ENCODE data around the gene SDF4.

DNA sequence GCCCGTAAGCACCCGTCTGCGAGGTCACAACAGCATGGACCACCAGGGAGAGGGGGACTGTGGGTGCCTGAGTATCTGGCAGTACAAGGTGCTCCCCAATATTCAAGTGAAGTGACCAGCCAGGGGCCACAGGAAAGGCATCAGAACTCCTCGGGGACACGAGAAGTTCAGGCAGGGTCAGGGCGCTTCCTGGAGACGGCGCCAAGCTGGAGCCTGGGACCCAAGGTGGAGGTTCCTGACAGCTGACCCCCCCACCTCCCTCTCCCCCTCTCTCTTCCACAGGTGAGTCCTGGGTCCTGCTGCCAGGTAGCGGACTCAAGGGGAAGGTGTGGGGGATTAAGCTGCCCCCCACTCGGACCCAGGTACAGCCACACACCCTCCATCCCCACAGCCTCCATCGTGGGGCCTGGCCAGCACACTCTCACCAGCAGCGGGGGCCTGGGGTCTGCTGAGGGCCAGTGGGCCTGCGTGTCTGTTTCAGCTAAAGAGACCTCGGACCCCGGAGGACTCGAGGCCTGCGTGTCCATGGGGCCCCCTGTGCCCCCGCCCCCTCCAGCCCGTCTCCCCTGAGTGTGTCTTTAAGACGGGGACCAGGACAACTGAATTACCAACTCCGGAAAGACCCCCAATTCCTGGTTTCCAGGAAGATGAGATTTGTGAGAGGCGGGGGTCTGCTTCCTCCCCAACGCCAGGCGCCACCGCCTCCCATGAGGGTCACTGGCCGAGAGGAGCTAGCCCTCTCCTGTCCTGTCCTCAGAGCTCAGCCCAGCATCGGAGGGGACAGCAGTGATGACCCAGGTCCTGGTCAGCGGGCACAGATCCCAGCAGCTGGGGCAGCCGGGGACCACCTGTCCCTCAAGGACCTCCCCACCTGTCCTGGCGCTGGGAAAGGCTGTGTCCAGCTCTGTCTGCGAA lies 31.6 kb downstream of the SDF4 start:
- no peak for TF ChIP-seq POLR2A (IDR thresholded peaks at IDR 0.05)
- TF ChIP-seq, protein P1, sequence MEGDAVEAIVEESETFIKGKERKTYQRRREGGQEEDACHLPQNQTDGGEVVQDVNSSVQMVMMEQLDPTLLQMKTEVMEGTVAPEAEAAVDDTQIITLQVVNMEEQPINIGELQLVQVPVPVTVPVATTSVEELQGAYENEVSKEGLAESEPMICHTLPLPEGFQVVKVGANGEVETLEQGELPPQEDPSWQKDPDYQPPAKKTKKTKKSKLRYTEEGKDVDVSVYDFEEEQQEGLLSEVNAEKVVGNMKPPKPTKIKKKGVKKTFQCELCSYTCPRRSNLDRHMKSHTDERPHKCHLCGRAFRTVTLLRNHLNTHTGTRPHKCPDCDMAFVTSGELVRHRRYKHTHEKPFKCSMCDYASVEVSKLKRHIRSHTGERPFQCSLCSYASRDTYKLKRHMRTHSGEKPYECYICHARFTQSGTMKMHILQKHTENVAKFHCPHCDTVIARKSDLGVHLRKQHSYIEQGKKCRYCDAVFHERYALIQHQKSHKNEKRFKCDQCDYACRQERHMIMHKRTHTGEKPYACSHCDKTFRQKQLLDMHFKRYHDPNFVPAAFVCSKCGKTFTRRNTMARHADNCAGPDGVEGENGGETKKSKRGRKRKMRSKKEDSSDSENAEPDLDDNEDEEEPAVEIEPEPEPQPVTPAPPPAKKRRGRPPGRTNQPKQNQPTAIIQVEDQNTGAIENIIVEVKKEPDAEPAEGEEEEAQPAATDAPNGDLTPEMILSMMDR (IDR thresholded peaks at IDR 0.05) = no peak

Data from heart left ventricle (tissue), 13 donors.